Liver (tissue), 9 donors: ENCODE results near the gene TTC28. TPM values are rescaled to one million over a fixed set of nuclear protein-coding genes. Genes with fewer than 3 reads are reported as not detected.
"Not testable (repeated sequence)": the region's sequence is repeated elsewhere in the genome, so short reads cannot be mapped to it uniquely, and the experiment has no call there.

Experiments used
- DNase-seq: peaks from one replicate; pipeline ENCODE4 v3.0.0-alpha.2; 2017; ENCODE audit warnings: low spot score
- H3K27ac ChIP-seq, 2 donors: one replicate each; pipeline ENCODE4 v1.7.0; 2013; ENCODE audit warnings: inconsistent platforms in 2 of 2, low read length in 2 of 2, control low read depth in 1 of 2, low read depth in 1 of 2, mild to moderate bottlenecking in 1 of 2
- H3K27me3 ChIP-seq, 4 donors: one replicate each; pipeline versions ENCODE4 v1.6.1 to v1.7.0; 2013; ENCODE audit warnings: low read length in 3 of 4, inconsistent platforms in 1 of 4, mild to moderate bottlenecking in 1 of 4, moderate library complexity in 1 of 4; ENCODE audit not compliant: control insufficient read depth in 4 of 4, insufficient read depth in 4 of 4
- H3K36me3 ChIP-seq, 4 donors: one replicate each; pipeline versions ENCODE4 v1.6.1 to v1.7.0; 2013; ENCODE audit warnings: low read length in 3 of 4, mild to moderate bottlenecking in 3 of 4, low read depth in 1 of 4, moderate library complexity in 1 of 4; ENCODE audit not compliant: control insufficient read depth in 4 of 4, insufficient read depth in 3 of 4
- H3K4me1 ChIP-seq, 4 donors: one replicate each; pipeline versions ENCODE4 v1.6.1 to v1.7.0; 2013; ENCODE audit warnings: low read length in 3 of 4, mild to moderate bottlenecking in 3 of 4, moderate library complexity in 1 of 4; ENCODE audit not compliant: control insufficient read depth in 4 of 4, insufficient read depth in 4 of 4
- H3K4me3 ChIP-seq, 3 donors: one replicate each; pipeline versions ENCODE4 v1.6.1 to v1.7.0; 2013; ENCODE audit warnings: low read length in 3 of 3, control low read depth in 1 of 3, low read depth in 1 of 3, mild to moderate bottlenecking in 1 of 3
- H3K9ac ChIP-seq, 2 donors: one replicate each; pipeline ENCODE4 v1.7.0; 2013; ENCODE audit warnings: low read length in 2 of 2, mild to moderate bottlenecking in 2 of 2, moderate library complexity in 2 of 2, control low read depth in 1 of 2, low read depth in 1 of 2
- H3K9me3 ChIP-seq, 4 donors: one replicate each; pipeline versions ENCODE4 v1.6.1 to v1.7.0; 2013; ENCODE audit warnings: low read length in 3 of 4; ENCODE audit not compliant: control insufficient read depth in 4 of 4
- EGR1 ChIP-seq, 2 donors: IDR thresholded peaks; 2 replicates each; pipeline ENCODE4 v1.6.1; 2016 to 2018; ENCODE audit warnings: antibody characterized with exemption in 2 of 2, low read depth in 2 of 2
- FOXA1 ChIP-seq: IDR thresholded peaks from 2 replicates; pipeline ENCODE4 v1.6.1; 2016; ENCODE audit warnings: antibody characterized with exemption
- GABPA ChIP-seq, 2 donors: IDR thresholded peaks in 1 of 2; conservative IDR thresholded peaks in 1 of 2; 2 replicates each; pipeline ENCODE4 v1.6.1; 2016; ENCODE audit warnings: antibody characterized with exemption in 2 of 2, mild to moderate bottlenecking in 1 of 2, moderate library complexity in 1 of 2
- JUND ChIP-seq, 2 donors: IDR thresholded peaks; 2 replicates each; pipeline ENCODE4 v1.6.1; 2016; ENCODE audit warnings: antibody characterized with exemption in 2 of 2
- RAD21 ChIP-seq, 2 donors: IDR thresholded peaks; 2 replicates each; pipeline ENCODE4 v1.6.1; 2016; ENCODE audit warnings: antibody characterized with exemption in 2 of 2, mild to moderate bottlenecking in 2 of 2
- RXRA ChIP-seq, 2 donors: IDR thresholded peaks; 2 replicates each; pipeline ENCODE4 v1.6.1; 2017 to 2018; ENCODE audit warnings: antibody characterized with exemption in 2 of 2, mild to moderate bottlenecking in 1 of 2
- SP1 ChIP-seq: IDR thresholded peaks from 2 replicates; pipeline ENCODE4 v1.6.1; 2018; ENCODE audit warnings: antibody characterized with exemption, mild to moderate bottlenecking
- YY1 ChIP-seq: IDR thresholded peaks from 2 replicates; pipeline ENCODE4 v1.6.1; 2016; ENCODE audit warnings: antibody characterized with exemption, mild to moderate bottlenecking
- WGBS: extraction: QIAGEN DNeasy Blood & Tissue Kit; methylation state at CpG from one replicate; pipeline ENCODE4 v1.1.7; 2013; 5-methylcytosine and 5-hydroxymethylcytosine counted together
- polyA plus RNA-seq, 2 donors: library from polyadenylated mRNA; stranded (reverse) in 1 of 2; unstranded in 1 of 2; fragments of 200-250 nt in 1 of 2; fragments of >200 nt in 1 of 2; fragmentation: Nextera tagmentation in 1 of 2; extraction: Ambion mirVana in 1 of 2; gene quantifications; one replicate each; pipeline versions ENCODE4 v1.2.1 to v1.2.3, GENCODE V29; 2013 to 2015
- total RNA-seq, 2 donors: library from RNA; depleted of rRNA; stranded (reverse); fragments of >200 nt; gene quantifications; one replicate each; pipeline ENCODE4 v1.2.3, GENCODE V29; 2014
- TF ChIP-seq, protein P1 (sequence below): IDR thresholded peaks from 2 replicates; pipeline ENCODE4 v1.6.1; 2016; ENCODE audit warnings: antibody characterized with exemption
- TF ChIP-seq, protein P2 (sequence below): IDR thresholded peaks from 2 replicates; pipeline ENCODE4 v1.6.1; 2016; ENCODE audit warnings: antibody characterized with exemption
- TF ChIP-seq, protein P3 (sequence below): IDR thresholded peaks from 2 replicates; pipeline ENCODE4 v1.6.1; 2016; ENCODE audit warnings: antibody characterized with exemption
- donor health status: healthy.
- donor health status: healthy.
- donor health status: healthy.
- donor health status: healthy.
- donor health status: healthy.

TTC28 gene
- total and polyA plus RNA-seq, 4 donors, result 4.2 to 19.4 (median 5.9) TPM

DNA sequence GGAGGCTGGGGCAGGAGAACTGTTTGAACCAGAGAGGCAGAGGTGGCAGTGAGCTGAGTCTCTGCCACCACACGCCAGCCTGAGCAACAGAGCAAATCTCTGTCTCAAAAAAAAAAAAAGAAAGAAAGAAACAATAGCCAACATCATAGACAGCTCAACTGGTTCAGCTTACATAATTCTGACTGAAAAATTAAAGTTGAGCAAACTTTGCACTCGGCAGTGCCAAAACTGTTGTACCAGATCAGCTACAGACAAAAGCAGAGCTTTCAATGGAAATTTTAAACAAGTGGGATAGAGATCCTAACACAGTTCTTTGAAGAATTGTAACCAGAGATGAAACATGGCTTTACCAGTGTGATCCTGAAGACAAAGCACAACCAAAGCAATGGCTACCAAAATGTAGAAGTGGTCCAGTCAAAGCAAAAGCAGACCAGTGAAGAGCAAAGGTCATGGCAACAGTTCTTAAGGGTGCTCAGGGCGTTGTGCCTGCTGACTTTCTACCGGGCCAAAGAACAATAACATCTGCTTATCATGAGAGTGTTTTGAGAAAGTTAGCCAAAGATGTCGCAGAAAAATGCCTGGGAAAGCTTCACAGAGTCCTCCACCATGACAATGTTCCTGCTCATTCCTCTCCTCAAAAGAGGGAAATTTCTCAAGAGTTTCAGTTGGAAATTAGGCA is 59.3 kb downstream of the TTC28 start:
- Histone ChIP-seq H3K27me3 (no peaks in the 10 kb centered on the region), H3K4me1 (no peaks in the 10 kb centered on the region), H3K4me3 (no peak overlapping the region), H3K9ac (no peak overlapping the region), H3K27ac (no peak overlapping the region), H3K9me3 (no peaks in the 10 kb centered on the region), H3K36me3 (no peaks in the 10 kb centered on the region)
- 86% methylated on average over 5 of the region's 5 CpGs for WGBS
- TF ChIP-seq RXRA (IDR thresholded peaks at IDR 0.05), result no peak
- TF ChIP-seq GABPA (IDR thresholded peaks at IDR 0.05 in 1 of 2, conservative IDR thresholded peaks at IDR 0.05 in 1 of 2), result no peak
- TF ChIP-seq, protein P1, sequence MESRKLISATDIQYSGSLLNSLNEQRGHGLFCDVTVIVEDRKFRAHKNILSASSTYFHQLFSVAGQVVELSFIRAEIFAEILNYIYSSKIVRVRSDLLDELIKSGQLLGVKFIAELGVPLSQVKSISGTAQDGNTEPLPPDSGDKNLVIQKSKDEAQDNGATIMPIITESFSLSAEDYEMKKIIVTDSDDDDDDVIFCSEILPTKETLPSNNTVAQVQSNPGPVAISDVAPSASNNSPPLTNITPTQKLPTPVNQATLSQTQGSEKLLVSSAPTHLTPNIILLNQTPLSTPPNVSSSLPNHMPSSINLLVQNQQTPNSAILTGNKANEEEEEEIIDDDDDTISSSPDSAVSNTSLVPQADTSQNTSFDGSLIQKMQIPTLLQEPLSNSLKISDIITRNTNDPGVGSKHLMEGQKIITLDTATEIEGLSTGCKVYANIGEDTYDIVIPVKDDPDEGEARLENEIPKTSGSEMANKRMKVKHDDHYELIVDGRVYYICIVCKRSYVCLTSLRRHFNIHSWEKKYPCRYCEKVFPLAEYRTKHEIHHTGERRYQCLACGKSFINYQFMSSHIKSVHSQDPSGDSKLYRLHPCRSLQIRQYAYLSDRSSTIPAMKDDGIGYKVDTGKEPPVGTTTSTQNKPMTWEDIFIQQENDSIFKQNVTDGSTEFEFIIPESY, result no peak
- no peak for TF ChIP-seq EGR1 (IDR thresholded peaks at IDR 0.05; ENCODE audit: low read depth in 2 of 2)
- TF ChIP-seq, protein P2, sequence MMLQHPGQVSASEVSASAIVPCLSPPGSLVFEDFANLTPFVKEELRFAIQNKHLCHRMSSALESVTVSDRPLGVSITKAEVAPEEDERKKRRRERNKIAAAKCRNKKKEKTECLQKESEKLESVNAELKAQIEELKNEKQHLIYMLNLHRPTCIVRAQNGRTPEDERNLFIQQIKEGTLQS, result no peak
- no peak for TF ChIP-seq SP1
- TF ChIP-seq YY1, result no peak
- TF ChIP-seq, protein P3, sequence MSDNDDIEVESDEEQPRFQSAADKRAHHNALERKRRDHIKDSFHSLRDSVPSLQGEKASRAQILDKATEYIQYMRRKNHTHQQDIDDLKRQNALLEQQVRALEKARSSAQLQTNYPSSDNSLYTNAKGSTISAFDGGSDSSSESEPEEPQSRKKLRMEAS, result no peak
- no peak for TF ChIP-seq RAD21 (IDR thresholded peaks at IDR 0.05)
- TF ChIP-seq JUND (IDR thresholded peaks at IDR 0.05), result no peak
- no peak for TF ChIP-seq FOXA1
- no peak for DNase-seq

DNA sequence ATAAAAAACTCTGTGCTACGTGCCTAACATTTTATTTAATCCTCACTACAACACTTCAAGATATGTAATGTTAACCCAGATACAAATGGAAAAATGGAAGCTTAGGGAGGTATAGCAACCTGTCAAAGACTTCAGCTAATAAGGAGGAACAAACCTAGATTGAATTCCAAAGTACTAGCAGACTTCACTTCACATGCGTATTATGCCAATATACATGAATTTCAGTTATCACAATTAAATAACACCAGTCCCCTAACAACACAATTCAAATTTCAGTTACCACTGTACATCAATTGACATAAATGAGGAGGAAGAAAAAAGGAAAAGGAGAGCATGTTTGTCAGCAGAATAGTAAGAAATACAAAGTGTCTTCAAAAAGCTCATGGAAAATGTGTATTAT is 60.4 kb downstream of the TTC28 start:
- DNase-seq, result no peak
- no peak overlapping the region for H3K27ac ChIP-seq
- H3K36me3 ChIP-seq, result no peaks in the 10 kb centered on the region
- H3K27me3 ChIP-seq, result no peaks in the 10 kb centered on the region
- no peak overlapping the region for H3K4me3 ChIP-seq
- WGBS, result 97% methylated on average over 2 of the region's 2 CpGs
- TF ChIP-seq, protein P2, result no peak
- TF ChIP-seq, protein P1, result no peak
- no peak for TF ChIP-seq RAD21 (IDR thresholded peaks at IDR 0.05)
- no peak for TF ChIP-seq YY1
- TF ChIP-seq RXRA (IDR thresholded peaks at IDR 0.05), result no peak
- TF ChIP-seq EGR1 (IDR thresholded peaks at IDR 0.05; ENCODE audit: low read depth in 2 of 2), result no peak
- no peaks in the 10 kb centered on the region for H3K9me3 ChIP-seq
- no peak overlapping the region for H3K9ac ChIP-seq
- H3K4me1 ChIP-seq, result no peaks in the 10 kb centered on the region

DNA sequence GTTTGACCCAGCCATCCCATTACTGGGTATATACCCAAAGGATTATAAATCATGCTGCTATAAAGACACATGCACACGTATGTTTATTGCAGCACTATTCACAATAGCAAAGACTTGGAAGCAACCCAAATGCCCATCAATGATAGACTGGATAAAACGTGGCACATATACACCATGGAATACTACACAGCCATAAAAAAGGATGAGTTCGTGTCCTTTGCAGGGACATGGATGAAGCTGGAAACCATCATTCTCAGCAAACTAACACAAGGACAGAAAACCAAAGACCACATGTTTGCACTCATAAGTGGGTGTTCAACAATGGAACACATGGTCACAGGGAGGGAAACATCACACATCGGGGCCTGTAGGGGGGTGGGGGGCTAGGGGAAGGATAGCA is 64.2 kb downstream of the TTC28 start:
- H3K9me3 ChIP-seq, H3K36me3 ChIP-seq, H3K4me3 ChIP-seq, H3K4me1 ChIP-seq, H3K9ac ChIP-seq, H3K27ac ChIP-seq, H3K27me3 ChIP-seq, DNase-seq: not testable (repeated sequence)
- 91% methylated on average over 4 of the region's 4 CpGs for WGBS
